Skeletal muscle satellite cell (primary cell): Measurements from ENCODE around the gene CPEB4.

Experiments
- H3K27me3 ChIP-seq: 2 replicates; pipeline ENCODE4 v1.7.0; 2013; ENCODE audit warnings: low read length; ENCODE audit not compliant: control insufficient read depth, insufficient read depth
- H3K36me3 ChIP-seq: 2 replicates; pipeline ENCODE4 v1.7.0; 2013; ENCODE audit warnings: mild to moderate bottlenecking, control low read depth, low read length; ENCODE audit not compliant: insufficient read depth
- H3K4me1 ChIP-seq: 2 replicates; pipeline ENCODE4 v1.7.0; 2013; ENCODE audit warnings: low read length; ENCODE audit not compliant: control insufficient read depth, insufficient read depth
- H3K4me2 ChIP-seq: 2 replicates; pipeline ENCODE4 v1.7.0; 2013; ENCODE audit warnings: mild to moderate bottlenecking, low read length
- H3K4me3 ChIP-seq: 2 replicates; pipeline ENCODE4 v1.7.0; 2013; ENCODE audit warnings: low read length
- H3K9ac ChIP-seq: 2 replicates; pipeline ENCODE4 v1.7.0; 2013; ENCODE audit warnings: mild to moderate bottlenecking, low read depth, low read length, moderate library complexity
- H3K9me3 ChIP-seq: replicated peaks from 2 replicates; pipeline ENCODE4 v1.7.0; 2013; ENCODE audit warnings: mild to moderate bottlenecking, control low read depth, low read length

Gene CPEB4

GRCh38 chr5:173851595-173852243 lies 36.4 kb upstream of the CPEB4 start:
- H3K4me1 ChIP-seq, result peaks cover 8% of the 10 kb centered on the region
- no peaks in the 10 kb centered on the region for H3K36me3 ChIP-seq
- H3K4me2 ChIP-seq, result no peak overlapping the region
- no peak overlapping the region for H3K4me3 ChIP-seq
- H3K9ac ChIP-seq, result no peak overlapping the region
- H3K27me3 ChIP-seq, result peaks cover 8% of the 10 kb centered on the region
- peaks cover 6% of the 10 kb centered on the region for H3K9me3 ChIP-seq

- Histone ChIP-seq H3K4me3 (no peak overlapping the region), H3K4me1 (peaks cover 8% of the 10 kb centered on the region), H3K9me3 (peaks cover 6% of the 10 kb centered on the region), H3K9ac (no peak overlapping the region), H3K27me3 (peaks cover 7% of the 10 kb centered on the region), H3K36me3 (no peaks in the 10 kb centered on the region), H3K4me2 (no peak overlapping the region)
Measured at GRCh38 chr5:173852790-173853359, 35.3 kb upstream of the CPEB4 start.

GRCh38 chr5:173853370-173854131 lies 34.6 kb upstream of the CPEB4 start:
- H3K9ac ChIP-seq, result no peak overlapping the region

GRCh38 chr5:173855162-173855994 lies 32.8 kb upstream of the CPEB4 start:
- H3K4me1 ChIP-seq, result peaks cover 8% of the 10 kb centered on the region
- H3K4me2 ChIP-seq, result no peak overlapping the region
- H3K9ac ChIP-seq, result no peak overlapping the region
- H3K36me3 ChIP-seq, result no peaks in the 10 kb centered on the region
- no peaks in the 10 kb centered on the region for H3K9me3 ChIP-seq
- no peak overlapping the region for H3K4me3 ChIP-seq
- H3K27me3 ChIP-seq, result peaks cover 20% of the 10 kb centered on the region

More at GRCh38 chr5:173853370-173854131, 34.6 kb upstream of the CPEB4 start:
- no peak overlapping the region for H3K4me2 ChIP-seq
- no peaks in the 10 kb centered on the region for H3K36me3 ChIP-seq
- H3K9me3 ChIP-seq, result peaks cover 6% of the 10 kb centered on the region
- H3K4me1 ChIP-seq, result peaks cover 8% of the 10 kb centered on the region
- H3K4me3 ChIP-seq, result no peak overlapping the region
- H3K27me3 ChIP-seq, result peaks cover 9% of the 10 kb centered on the region

- Histone ChIP-seq H3K36me3 (no peaks in the 10 kb centered on the region), H3K9ac (no peak overlapping the region), H3K4me1 (peaks cover 8% of the 10 kb centered on the region), H3K27me3 (peaks cover 14% of the 10 kb centered on the region), H3K4me3 (no peak overlapping the region), H3K4me2 (no peak overlapping the region), H3K9me3 (no peaks in the 10 kb centered on the region)
Measured at GRCh38 chr5:173855995-173856656, 32.0 kb upstream of the CPEB4 start.

GRCh38 chr5:173857234-173857633 lies 30.9 kb upstream of the CPEB4 start:
- H3K4me1 ChIP-seq, result peaks cover 8% of the 10 kb centered on the region
- H3K27me3 ChIP-seq, result peaks cover 14% of the 10 kb centered on the region
- no peaks in the 10 kb centered on the region for H3K36me3 ChIP-seq
- no peak overlapping the region for H3K4me2 ChIP-seq
- no peak overlapping the region for H3K4me3 ChIP-seq
- H3K9ac ChIP-seq, result no peak overlapping the region
- no peaks in the 10 kb centered on the region for H3K9me3 ChIP-seq

- Histone ChIP-seq H3K27me3 (peaks cover 14% of the 10 kb centered on the region), H3K36me3 (no peaks in the 10 kb centered on the region), H3K4me3 (no peak overlapping the region), H3K4me1 (peaks cover 8% of the 10 kb centered on the region), H3K9ac (no peak overlapping the region), H3K9me3 (no peaks in the 10 kb centered on the region), H3K4me2 (no peak overlapping the region)
Measured at GRCh38 chr5:173858021-173858669, 30.0 kb upstream of the CPEB4 start.

GRCh38 chr5:173858670-173859407 lies 29.3 kb upstream of the CPEB4 start:
- Histone ChIP-seq H3K27me3 (peaks cover 14% of the 10 kb centered on the region), H3K9me3 (no peaks in the 10 kb centered on the region), H3K9ac (no peak overlapping the region), H3K4me3 (no peak overlapping the region), H3K36me3 (no peaks in the 10 kb centered on the region), H3K4me2 (no peak overlapping the region), H3K4me1 (peaks cover 8% of the 10 kb centered on the region)

- Histone ChIP-seq H3K27me3 (peaks cover 14% of the 10 kb centered on the region), H3K9me3 (no peaks in the 10 kb centered on the region), H3K36me3 (no peaks in the 10 kb centered on the region), H3K4me2 (no peak overlapping the region), H3K9ac (no peak overlapping the region), H3K4me3 (no peak overlapping the region), H3K4me1 (peaks cover 5% of the 10 kb centered on the region)
Measured at GRCh38 chr5:173859408-173860159, 28.6 kb upstream of the CPEB4 start.
